ENCODE results near the gene ARID4B. TPM values are rescaled to one million over a fixed set of nuclear protein-coding genes. Genes with fewer than 3 reads are reported as not detected.

ARID4B gene
- total RNA-seq, 1 experiment from 2014 or later = 34.0 TPM

GRCh38 chr1:235336903-235337302 is 8.9 kb upstream of the ARID4B start:
- no peak overlapping the region for H2AK5ac ChIP-seq (ENCODE audit: insufficient read length, low read length)
- H3K9ac ChIP-seq (ENCODE audit: extremely low read depth, insufficient read length, low read length) = no peak overlapping the region
- no peak overlapping the region for H2BK5ac ChIP-seq (ENCODE audit: insufficient read length, low read length)
- H2AFZ ChIP-seq (ENCODE audit: low read length) = no peak overlapping the region
- no peak overlapping the region for H2BK15ac ChIP-seq (ENCODE audit: low read depth, low read length)
- WGBS (ENCODE audit: extremely low coverage, insufficient read length, low lambda C conversion rate) = no CpG with 5 or more reads among the region's 4 CpGs
- no peak for TF ChIP-seq CTCF (conservative IDR thresholded peaks at IDR 0.05)
- no peaks in the 10 kb centered on the region for H3K9me3 Mint-ChIP-seq
- no peak overlapping the region for H3K4me2 ChIP-seq (ENCODE audit: insufficient read depth, insufficient read length, low read length)
- H3K27me3 Mint-ChIP-seq (ENCODE audit: low read depth) = no peaks in the 10 kb centered on the region
- no peak overlapping the region for H3K27ac Mint-ChIP-seq
- H3K4me3 Mint-ChIP-seq = no peak overlapping the region
- H3K27ac ChIP-seq (ENCODE audit: insufficient read length, low read depth, low read length) = no peak overlapping the region
- no peak for DNase-seq
- H3K4me1 Mint-ChIP-seq = peaks cover 3 to 5% of the 10 kb centered on the region in 2 experiments; a peak in 2 of 4 replicates
- H2BK20ac ChIP-seq (ENCODE audit: low read depth, low read length, poor library complexity, severe bottlenecking) = no peak overlapping the region
- H3K4me1 ChIP-seq (ENCODE audit: insufficient read depth, low read length) = no peaks in the 10 kb centered on the region
- no peaks in the 10 kb centered on the region for H4K20me1 ChIP-seq (ENCODE audit: control insufficient read depth, insufficient read depth, insufficient read length)
- H2BK12ac ChIP-seq (ENCODE audit: insufficient read length, low read depth, low read length) = no peak overlapping the region
- peaks cover 9% of the 10 kb centered on the region; the same call in 1 of the 2 replicates for H3K79me2 ChIP-seq (ENCODE audit: insufficient read depth, low read length)
- no peak overlapping the region for H4K5ac ChIP-seq (ENCODE audit: insufficient read length, low read depth, low read length)
- H3K36me3 Mint-ChIP-seq (ENCODE audit: insufficient read depth in 1 of 3, low read depth in 3 of 3) = peaks cover 14 to 29% (median 23%) of the 10 kb centered on the region in 3 experiments
- H3K14ac ChIP-seq (ENCODE audit: insufficient read depth, low read length) = no peak overlapping the region
- H3K9me3 ChIP-seq (ENCODE audit: control insufficient read depth, low read depth, low read length) = no peaks in the 10 kb centered on the region
- no peak overlapping the region for H4K8ac ChIP-seq (replicated peaks; ENCODE audit: insufficient read length, low read depth, low read length)
- H2BK120ac ChIP-seq (ENCODE audit: low read depth, low read length, poor library complexity, severe bottlenecking) = no peak overlapping the region
- H3K27me3 ChIP-seq (ENCODE audit: insufficient read depth, low read length) = no peaks in the 10 kb centered on the region
- H4K91ac ChIP-seq (ENCODE audit: insufficient read length, low read depth, low read length) = no peak overlapping the region
- H3K18ac ChIP-seq (ENCODE audit: insufficient read length, low read depth, low read length) = no peak overlapping the region
- no peak overlapping the region for H3K23ac ChIP-seq (ENCODE audit: insufficient read length, low read depth, low read length)
- H3K79me1 ChIP-seq (ENCODE audit: insufficient read depth, low read depth, low read length, poor library complexity, severe bottlenecking) = no peaks in the 10 kb centered on the region
- H3K56ac ChIP-seq (ENCODE audit: insufficient read length, low read depth, low read length) = no peak overlapping the region
- no peak overlapping the region for H3K4ac ChIP-seq (ENCODE audit: low read depth, low read length)
- H3T11ph ChIP-seq (ENCODE audit: low read length) = no peak overlapping the region
- no peaks in the 10 kb centered on the region for H3K23me2 ChIP-seq (ENCODE audit: insufficient read length, low read depth, low read length, poor library complexity, severe bottlenecking)

Data from H9 (cell line).